A673 (cell line): Measurements from ENCODE around the gene EXOC3.

Experiments
- CTCF ChIP-seq: fragments of 300-800, 200-600 bp; sonication (generic); conservative IDR thresholded peaks from 2 replicates; pipeline ENCODE4 v1.5.1; 2017; ENCODE audit warnings: low read depth, mild to moderate bottlenecking, antibody characterized with exemption, low read length, moderate library complexity, mixed read lengths
- EZH2 ChIP-seq: fragments of 200-600 bp; sonication (generic); IDR thresholded peaks from 2 replicates; pipeline ENCODE4 v1.6.1; 2017; ENCODE audit warnings: borderline replicate concordance, low read depth, mild to moderate bottlenecking, mixed read lengths, antibody characterized with exemption, low read length; ENCODE audit not compliant: poor library complexity, severe bottlenecking

DNA sequence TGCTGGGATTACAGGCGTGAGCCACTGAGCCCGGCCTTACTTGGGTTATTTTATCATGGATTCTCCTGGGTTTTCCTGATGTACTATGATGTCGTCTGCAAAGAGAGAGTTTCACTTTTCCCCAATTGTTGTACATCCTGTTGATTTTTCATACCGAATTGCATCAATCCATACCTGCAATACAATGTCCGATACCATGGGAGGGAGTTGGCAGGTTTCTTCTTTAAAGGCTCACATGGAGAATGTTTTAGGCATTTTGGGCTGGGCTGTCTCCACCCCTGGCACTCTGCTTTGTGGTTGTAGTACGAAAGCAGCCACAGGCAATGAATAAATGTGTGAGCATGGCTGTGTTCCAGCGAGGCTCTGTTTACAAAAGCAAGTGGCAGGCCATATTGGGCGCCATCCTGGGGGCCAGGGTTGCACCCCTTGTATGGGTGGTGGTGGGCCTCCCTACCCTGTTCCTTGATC is 35.1 kb upstream of the EXOC3 start:
- TF ChIP-seq CTCF (no peak), EZH2 (no peak)
